Liver (tissue), 3 donors: ENCODE data around the gene ELOVL2.

Experiments
- ATF3 ChIP-seq: IDR thresholded peaks from 2 replicates; pipeline ENCODE4 v1.6.1; 2016; ENCODE audit warnings: antibody characterized with exemption
- CTCF ChIP-seq: fragments of 150-350 bp; IDR thresholded peaks from 2 replicates; pipeline ENCODE4 v1.5.1; 2017; ENCODE audit warnings: improper control_type of control experiment, low read depth, low read length; ENCODE audit not compliant: missing input control
- HNF4A ChIP-seq, 2 donors: conservative IDR thresholded peaks; 2 replicates each; pipeline ENCODE4 v1.6.1; 2016; ENCODE audit warnings: antibody characterized with exemption in 2 of 2, mild to moderate bottlenecking in 2 of 2
- JUND ChIP-seq, 2 donors: IDR thresholded peaks; 2 replicates each; pipeline ENCODE4 v1.6.1; 2016; ENCODE audit warnings: antibody characterized with exemption in 2 of 2
- MAX ChIP-seq: IDR thresholded peaks from 2 replicates; pipeline ENCODE4 v1.6.1; 2016; ENCODE audit warnings: antibody characterized with exemption
- RAD21 ChIP-seq, 2 donors: IDR thresholded peaks; 2 replicates each; pipeline ENCODE4 v1.6.1; 2016; ENCODE audit warnings: antibody characterized with exemption in 2 of 2, mild to moderate bottlenecking in 2 of 2
- SP1 ChIP-seq: IDR thresholded peaks from 2 replicates; pipeline ENCODE4 v1.6.1; 2018; ENCODE audit warnings: antibody characterized with exemption, mild to moderate bottlenecking
- YY1 ChIP-seq: IDR thresholded peaks from 2 replicates; pipeline ENCODE4 v1.6.1; 2016; ENCODE audit warnings: antibody characterized with exemption, mild to moderate bottlenecking
- TF ChIP-seq, protein P1 (sequence below): IDR thresholded peaks from 2 replicates; pipeline ENCODE4 v1.6.1; 2016; ENCODE audit warnings: antibody characterized with exemption, mild to moderate bottlenecking
- donor health status: healthy.
- donor health status: healthy.

GRCh38 chr6:11050731-11051130 is 6.6 kb upstream of the ELOVL2 start:
- TF ChIP-seq CTCF (no peak), HNF4A (conservative IDR thresholded peaks at IDR 0.05) (no peak), JUND (IDR thresholded peaks at IDR 0.05) (no peak), YY1 (no peak), ATF3 (no peak), MAX (no peak), SP1 (no peak), RAD21 (IDR thresholded peaks at IDR 0.05) (no peak)
- TF ChIP-seq, protein P1, sequence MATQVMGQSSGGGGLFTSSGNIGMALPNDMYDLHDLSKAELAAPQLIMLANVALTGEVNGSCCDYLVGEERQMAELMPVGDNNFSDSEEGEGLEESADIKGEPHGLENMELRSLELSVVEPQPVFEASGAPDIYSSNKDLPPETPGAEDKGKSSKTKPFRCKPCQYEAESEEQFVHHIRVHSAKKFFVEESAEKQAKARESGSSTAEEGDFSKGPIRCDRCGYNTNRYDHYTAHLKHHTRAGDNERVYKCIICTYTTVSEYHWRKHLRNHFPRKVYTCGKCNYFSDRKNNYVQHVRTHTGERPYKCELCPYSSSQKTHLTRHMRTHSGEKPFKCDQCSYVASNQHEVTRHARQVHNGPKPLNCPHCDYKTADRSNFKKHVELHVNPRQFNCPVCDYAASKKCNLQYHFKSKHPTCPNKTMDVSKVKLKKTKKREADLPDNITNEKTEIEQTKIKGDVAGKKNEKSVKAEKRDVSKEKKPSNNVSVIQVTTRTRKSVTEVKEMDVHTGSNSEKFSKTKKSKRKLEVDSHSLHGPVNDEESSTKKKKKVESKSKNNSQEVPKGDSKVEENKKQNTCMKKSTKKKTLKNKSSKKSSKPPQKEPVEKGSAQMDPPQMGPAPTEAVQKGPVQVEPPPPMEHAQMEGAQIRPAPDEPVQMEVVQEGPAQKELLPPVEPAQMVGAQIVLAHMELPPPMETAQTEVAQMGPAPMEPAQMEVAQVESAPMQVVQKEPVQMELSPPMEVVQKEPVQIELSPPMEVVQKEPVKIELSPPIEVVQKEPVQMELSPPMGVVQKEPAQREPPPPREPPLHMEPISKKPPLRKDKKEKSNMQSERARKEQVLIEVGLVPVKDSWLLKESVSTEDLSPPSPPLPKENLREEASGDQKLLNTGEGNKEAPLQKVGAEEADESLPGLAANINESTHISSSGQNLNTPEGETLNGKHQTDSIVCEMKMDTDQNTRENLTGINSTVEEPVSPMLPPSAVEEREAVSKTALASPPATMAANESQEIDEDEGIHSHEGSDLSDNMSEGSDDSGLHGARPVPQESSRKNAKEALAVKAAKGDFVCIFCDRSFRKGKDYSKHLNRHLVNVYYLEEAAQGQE: no peak
